Measurements from ENCODE around the gene CACNA1C. TPM values are rescaled to one million over a fixed set of nuclear protein-coding genes. Genes with fewer than 3 reads are reported as not detected.

CACNA1C gene
- total RNA-seq, 1 donor from 2014 or later: 15.6 TPM

- ATAC-seq: no peak
- Histone ChIP-seq H3K4me1 (no peaks in the 10 kb centered on the region), H3K27me3 (no peaks in the 10 kb centered on the region), H3K27ac (no peak overlapping the region), H3K9me3 (no peaks in the 10 kb centered on the region), H3K4me3 (no peak overlapping the region), H3K36me3 (no peaks in the 10 kb centered on the region)
- no peak for TF ChIP-seq CTCF (IDR thresholded peaks at IDR 0.05)
- DNase-seq: no peak
- intact Hi-C loops (cut with DNase I): no loop called here
These were observed 429.2 kb downstream of the CACNA1C start for GRCh38 chr12:2481951-2482350.

- Histone ChIP-seq H3K27me3 (no peaks in the 10 kb centered on the region), H3K9me3 (no peaks in the 10 kb centered on the region), H3K36me3 (no peaks in the 10 kb centered on the region), H3K27ac (no peak overlapping the region), H3K4me3 (no peak overlapping the region), H3K4me1 (no peaks in the 10 kb centered on the region)
- no peak for TF ChIP-seq CTCF (IDR thresholded peaks at IDR 0.05)
- DNase-seq: no peak
- no peak for ATAC-seq
- intact Hi-C loops (cut with DNase I): no loop called here
These were observed 430.3 kb downstream of the CACNA1C start for GRCh38 chr12:2482938-2483660.

- intact Hi-C loops (cut with DNase I): no loop called here
- DNase-seq: no peak
- no peak for TF ChIP-seq CTCF (IDR thresholded peaks at IDR 0.05)
These were observed 430.9 kb downstream of the CACNA1C start for GRCh38 chr12:2483713-2484112.

GRCh38 chr12:2484141-2484776 lies 431.5 kb downstream of the CACNA1C start:
- H3K27ac ChIP-seq: no peak overlapping the region
- H3K27me3 ChIP-seq: no peaks in the 10 kb centered on the region
- H3K9me3 ChIP-seq: no peaks in the 10 kb centered on the region
- H3K36me3 ChIP-seq: no peaks in the 10 kb centered on the region
- ATAC-seq (no peak), DNase-seq (no peak)
- TF ChIP-seq CTCF (IDR thresholded peaks at IDR 0.05): no peak
- no peak overlapping the region for H3K4me3 ChIP-seq
- intact Hi-C loops (cut with DNase I): no loop called here
- no peaks in the 10 kb centered on the region for H3K4me1 ChIP-seq

More at GRCh38 chr12:2483713-2484112, 430.9 kb downstream of the CACNA1C start:
- Histone ChIP-seq H3K36me3 (no peaks in the 10 kb centered on the region), H3K4me1 (no peaks in the 10 kb centered on the region), H3K4me3 (no peak overlapping the region), H3K27me3 (no peaks in the 10 kb centered on the region), H3K9me3 (no peaks in the 10 kb centered on the region), H3K27ac (no peak overlapping the region)
- ATAC-seq: no peak

- Histone ChIP-seq H3K9me3 (no peaks in the 10 kb centered on the region), H3K4me3 (no peak overlapping the region), H3K27me3 (no peaks in the 10 kb centered on the region), H3K36me3 (no peaks in the 10 kb centered on the region), H3K4me1 (peaks cover 1% of the 10 kb centered on the region), H3K27ac (no peak overlapping the region)
- TF ChIP-seq CTCF (IDR thresholded peaks at IDR 0.05): no peak
- DNase-seq (no peak), ATAC-seq (no peak)
- intact Hi-C loops (cut with DNase I): no loop called here
These were observed 432.9 kb downstream of the CACNA1C start for GRCh38 chr12:2485681-2486080.

Measured in upper lobe of right lung (tissue), 1 donor.